Suppressor macrophage treated with lipopolysaccharide for 1 hour (primary cell): ENCODE results near the gene CPED1.
"Not testable (repeated sequence)": the region's sequence is repeated elsewhere in the genome, so short reads cannot be mapped to it uniquely, and the experiment has no call there.

Source experiments
- DNase-seq, 3 donors: peaks; one replicate each; pipeline ENCODE4 v3.0.0-alpha.2; 2020 to 2022

CPED1 gene

DNA sequence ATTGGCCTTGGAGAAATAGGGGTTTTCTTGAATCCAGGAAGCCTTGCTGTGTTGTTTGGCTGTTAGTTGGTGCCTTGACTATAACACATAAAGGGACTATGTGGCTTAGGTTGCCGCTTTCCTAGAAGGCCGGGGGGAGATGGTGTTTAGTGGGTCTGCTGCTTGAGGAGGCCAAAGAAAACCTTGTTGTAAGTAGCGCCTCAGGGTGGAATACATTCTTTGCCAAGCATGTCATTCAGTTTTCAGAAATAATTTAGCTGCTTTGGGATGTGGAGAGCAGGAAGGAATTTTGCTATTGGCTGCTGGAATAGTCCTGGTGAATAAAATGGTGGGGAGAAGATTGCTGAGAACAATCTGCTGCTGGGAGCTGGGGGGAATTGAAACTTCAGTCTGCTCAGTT, 207.4 kb downstream of the CPED1 start:
- no peak for DNase-seq

- no peak for DNase-seq
Observed at GRCh38 chr7:121196286-121196685, 207.8 kb downstream of the CPED1 start.

- no peak for DNase-seq
Observed at GRCh38 chr7:121197455-121197854, 208.9 kb downstream of the CPED1 start.

- no peak for DNase-seq
Observed at GRCh38 chr7:121198502-121198901, 210.0 kb downstream of the CPED1 start.

DNA sequence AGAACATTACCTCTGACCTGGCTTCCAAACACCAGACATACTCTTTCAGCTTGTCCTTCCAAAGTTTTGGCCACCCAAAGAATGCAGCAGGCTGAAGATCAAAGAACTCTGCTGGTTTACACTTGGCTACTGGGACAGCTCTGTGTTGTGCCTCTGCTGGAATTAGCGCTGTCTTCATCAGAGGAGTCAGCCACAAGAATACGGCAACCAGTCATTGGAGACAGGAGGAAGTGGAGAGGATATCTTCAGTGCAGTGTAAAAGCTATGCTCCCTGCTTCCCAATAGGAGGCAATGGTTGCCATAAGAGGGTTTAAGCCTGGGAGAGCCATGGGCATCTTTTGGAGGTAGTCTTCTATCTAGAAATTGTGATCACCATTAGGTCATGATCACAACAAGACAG, 213.6 kb downstream of the CPED1 start:
- no peak for DNase-seq

DNA sequence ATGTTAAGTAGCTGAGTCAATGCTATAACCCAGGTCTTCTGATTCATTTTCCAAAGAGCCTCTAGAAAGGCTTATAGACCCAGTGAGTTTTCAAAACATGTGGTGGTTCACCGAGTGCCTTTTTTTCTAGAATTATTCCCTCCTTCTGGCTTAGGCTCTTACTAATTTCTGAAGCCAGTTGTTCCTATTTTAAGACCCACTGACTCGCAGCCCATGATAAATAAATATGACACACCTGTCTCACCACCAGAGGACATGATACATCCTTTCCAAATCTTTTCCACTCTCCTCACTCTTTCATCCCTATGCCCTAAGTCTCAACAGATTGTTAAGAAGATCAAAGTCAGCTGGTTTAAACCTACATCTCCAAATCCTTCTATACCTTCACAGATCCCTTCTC, 214.3 kb downstream of the CPED1 start:
- no peak for DNase-seq

DNA sequence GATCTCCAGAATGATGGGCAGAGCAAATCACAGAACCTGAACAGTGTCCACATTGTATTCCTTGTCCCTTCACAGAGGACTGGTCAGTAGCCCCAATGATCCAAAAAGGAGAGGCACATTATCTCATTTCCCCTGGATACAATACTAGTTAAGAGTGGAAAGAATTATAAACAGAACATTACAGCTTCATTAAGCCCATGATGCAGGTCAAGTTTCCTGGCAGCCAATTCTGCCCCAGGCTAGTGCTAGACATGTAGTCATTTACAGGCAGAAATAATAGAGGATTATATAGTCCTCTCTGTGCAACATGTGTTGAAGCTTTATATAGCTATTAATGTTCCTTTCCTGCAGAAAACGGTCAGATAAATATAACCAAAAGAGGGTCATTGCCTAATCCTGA, 216.0 kb downstream of the CPED1 start:
- DNase-seq, result no peak

- DNase-seq, result no peak
Observed at GRCh38 chr7:121205777-121206176, 217.3 kb downstream of the CPED1 start.

GRCh38 chr7:121211253-121211652, 222.7 kb downstream of the CPED1 start:
- DNase-seq, result no peak

- DNase-seq, result no peak
Observed at GRCh38 chr7:121212036-121212435, 223.5 kb downstream of the CPED1 start.

- no peak for DNase-seq
Observed at GRCh38 chr7:121214657-121215056, 226.1 kb downstream of the CPED1 start.

DNA sequence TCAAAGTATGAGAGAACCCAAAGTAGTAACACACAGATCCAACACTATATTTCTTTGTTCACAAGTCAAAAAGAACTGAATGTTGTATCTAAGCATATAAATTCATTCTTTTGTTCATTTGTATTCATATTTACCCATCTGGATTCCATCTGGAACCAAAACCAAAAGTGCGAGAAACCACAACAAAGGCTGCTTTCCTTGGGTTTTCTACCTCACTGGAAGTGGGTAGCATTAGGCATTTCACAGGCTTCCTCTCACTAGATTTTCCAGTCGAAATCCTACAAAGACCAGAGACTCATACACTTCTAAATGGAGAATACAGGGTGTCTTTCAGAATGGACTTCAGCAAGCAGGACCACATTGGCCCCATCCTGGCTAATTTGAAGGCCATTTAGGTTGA, 230.5 kb downstream of the CPED1 start:
- DNase-seq, result no peak

GRCh38 chr7:121221108-121221507, 232.6 kb downstream of the CPED1 start:
- not testable (repeated sequence) for DNase-seq

GRCh38 chr7:121228779-121229178, 240.3 kb downstream of the CPED1 start:
- DNase-seq, result no peak

DNA sequence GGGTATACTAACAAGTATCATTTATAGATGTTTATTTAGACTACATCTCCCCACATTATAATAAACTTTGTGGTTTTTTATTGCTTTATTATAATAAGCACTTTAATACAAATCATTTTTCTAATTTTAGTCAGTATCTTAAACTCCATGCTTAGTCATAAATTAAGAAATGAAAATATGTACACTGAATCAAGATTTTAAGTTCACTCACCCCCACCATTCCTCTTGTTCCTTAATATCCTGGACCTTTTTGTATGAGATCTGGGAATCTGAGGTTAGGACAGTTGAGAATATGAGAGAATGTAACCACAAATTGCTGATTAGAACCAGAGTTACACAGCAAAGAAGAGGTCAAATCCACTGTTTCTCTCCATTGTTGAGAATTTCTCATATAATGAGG, 246.7 kb downstream of the CPED1 start:
- no peak for DNase-seq

DNA sequence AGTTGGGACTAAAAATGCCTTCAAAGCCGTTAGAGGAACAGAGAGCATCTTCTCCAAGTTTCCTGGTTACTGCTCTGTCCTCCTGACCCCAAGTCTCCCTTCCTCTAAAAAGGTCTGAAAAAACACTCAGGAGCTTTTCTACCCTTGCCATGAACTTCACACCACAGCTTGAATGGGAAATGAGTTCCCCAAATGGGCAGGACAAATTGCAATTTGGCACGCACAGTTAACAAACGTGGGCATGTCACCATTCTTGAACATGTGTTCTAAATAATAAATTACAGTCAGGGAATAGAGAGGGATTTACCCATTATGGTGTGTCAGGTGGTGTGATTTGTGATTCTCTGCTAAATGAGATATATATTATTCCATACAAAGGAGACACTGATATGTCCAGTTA, 249.1 kb downstream of the CPED1 start:
- no peak for DNase-seq

DNA sequence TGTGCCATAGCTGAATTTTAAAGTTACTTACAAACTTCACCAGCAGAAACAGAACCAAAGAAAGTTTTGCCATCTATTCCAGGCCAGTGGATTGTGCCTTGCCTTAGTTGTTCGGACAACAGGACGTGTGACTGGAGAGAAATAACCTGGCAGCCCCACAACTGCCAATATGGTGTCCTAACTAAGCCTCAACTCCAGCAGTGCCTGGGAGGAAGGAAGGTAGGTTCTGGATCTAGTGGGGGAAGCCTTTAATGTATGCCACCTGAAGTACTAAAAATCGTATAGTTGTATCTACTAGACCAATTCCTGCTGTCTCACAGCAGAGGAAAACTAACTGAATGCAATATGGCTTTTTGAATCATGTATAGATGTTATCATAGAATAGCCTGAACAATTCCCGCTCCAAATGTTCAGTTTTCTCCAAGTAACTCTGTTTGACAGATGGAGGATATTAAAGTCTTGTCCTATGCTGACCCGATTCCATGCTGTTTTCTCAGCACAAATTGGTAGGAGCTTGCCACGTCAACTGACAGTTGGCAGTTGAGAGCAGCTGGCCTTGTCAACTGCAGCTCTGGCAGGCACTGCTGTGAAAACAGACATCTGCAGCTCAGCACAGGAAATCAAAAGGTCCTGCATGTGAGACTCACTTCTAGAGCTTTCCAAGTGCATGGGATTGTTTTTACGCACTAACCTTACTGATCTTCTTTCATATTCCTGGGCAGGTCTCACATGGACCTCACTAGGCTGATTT, 255.8 kb downstream of the CPED1 start:
- DNase-seq, result no peak

DNA sequence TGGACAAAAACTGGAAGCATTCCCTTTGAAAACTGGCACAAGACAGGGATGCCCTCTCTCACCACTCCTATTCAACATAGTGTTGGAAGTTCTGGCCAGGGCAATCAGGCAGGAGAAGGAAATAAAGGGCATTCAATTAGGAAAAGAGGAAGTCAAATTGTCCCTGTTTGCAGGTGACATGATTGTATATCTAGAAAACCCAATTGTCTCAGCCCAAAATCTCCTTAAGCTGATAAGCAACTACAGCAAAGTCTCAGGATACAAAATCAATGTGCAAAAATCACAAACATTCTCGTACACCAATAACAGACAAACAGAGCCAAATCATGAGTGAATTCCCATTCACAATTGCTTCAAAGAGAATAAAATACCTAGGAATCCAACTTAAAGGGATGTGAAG, 262.9 kb downstream of the CPED1 start:
- DNase-seq, result not testable (repeated sequence)

DNA sequence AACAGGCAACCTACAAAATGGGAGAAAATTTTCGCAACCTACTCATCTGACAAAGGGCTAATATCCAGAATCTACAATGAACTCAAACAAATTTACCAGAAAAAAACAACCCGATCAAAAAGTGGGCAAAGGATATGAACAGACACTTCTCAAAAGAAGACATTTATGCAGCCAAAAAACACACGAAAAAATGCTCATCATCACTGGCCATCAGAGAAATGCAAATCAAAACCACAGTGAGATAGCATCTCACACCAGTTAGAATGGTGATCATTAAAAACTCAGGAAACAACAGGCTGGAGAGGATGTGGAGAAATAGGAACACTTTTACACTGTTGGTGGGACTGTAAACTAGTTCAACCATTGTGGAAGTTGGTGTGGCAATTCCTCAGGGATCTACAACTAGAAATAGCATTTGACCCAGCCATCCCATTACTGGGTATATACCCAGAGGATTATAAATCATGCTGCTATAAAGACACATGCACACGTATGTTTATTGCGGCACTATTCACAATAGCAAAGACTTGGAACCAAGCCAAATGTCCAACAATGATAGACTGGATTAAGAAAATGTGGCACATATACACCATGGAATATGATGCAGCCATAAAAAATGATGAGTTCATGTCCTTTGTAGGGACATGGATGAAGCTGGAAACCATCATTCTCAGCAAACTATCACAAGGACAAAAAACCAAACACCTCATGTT, 264.2 kb downstream of the CPED1 start:
- DNase-seq, result not testable (repeated sequence)

DNA sequence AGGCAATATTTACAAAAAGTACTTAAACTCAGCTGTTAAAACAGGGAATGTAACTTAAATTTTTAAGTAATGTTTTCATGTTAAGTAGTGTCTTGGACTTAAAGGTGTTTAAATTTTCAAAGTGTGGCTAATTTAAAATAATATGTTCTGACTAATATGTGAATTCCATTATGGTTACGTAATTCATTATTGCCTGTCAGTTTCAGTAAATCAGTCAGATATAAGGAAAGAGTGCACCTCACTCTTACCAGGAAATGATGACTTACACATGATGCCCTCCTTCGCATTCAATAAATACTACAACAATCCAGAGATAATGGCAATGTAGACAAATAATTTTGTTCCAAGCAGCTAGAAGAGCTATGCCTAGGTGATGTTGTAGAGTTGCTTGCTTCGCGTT, 271.3 kb downstream of the CPED1 start:
- no peak for DNase-seq

- DNase-seq, result no peak
Observed at GRCh38 chr7:121261207-121261884, 272.8 kb downstream of the CPED1 start.

GRCh38 chr7:121262221-121262620, 273.7 kb downstream of the CPED1 start:
- DNase-seq, result no peak

DNA sequence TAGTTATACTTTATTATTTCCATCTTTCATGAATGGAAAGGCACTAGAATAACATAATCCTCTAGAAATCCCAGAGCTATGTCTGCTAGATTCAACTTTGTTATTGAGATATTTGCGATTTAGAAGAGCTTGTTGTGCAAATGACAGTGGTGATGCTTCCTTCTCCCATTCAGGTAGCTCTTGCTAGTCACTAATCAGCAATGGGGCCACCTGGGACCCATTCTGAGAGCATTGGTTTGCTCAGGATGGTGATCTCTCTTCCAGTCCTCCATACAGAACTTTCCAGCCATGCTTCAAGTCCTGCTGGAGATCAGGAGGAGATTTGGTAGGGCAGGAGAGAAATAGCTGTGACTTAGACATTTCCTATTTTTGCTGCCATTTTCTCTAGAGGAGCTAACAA, 274.5 kb downstream of the CPED1 start:
- DNase-seq, result no peak

GRCh38 chr7:121266307-121266894, 277.9 kb downstream of the CPED1 start:
- no peak for DNase-seq
